ENCODE measurements around the gene APCDD1. TPM values are rescaled to one million over a fixed set of nuclear protein-coding genes. Genes with fewer than 3 reads are reported as not detected.

The APCDD1 gene
- total RNA-seq, 2 donors from 2014 or later: 41.0 to 126 TPM

DNA sequence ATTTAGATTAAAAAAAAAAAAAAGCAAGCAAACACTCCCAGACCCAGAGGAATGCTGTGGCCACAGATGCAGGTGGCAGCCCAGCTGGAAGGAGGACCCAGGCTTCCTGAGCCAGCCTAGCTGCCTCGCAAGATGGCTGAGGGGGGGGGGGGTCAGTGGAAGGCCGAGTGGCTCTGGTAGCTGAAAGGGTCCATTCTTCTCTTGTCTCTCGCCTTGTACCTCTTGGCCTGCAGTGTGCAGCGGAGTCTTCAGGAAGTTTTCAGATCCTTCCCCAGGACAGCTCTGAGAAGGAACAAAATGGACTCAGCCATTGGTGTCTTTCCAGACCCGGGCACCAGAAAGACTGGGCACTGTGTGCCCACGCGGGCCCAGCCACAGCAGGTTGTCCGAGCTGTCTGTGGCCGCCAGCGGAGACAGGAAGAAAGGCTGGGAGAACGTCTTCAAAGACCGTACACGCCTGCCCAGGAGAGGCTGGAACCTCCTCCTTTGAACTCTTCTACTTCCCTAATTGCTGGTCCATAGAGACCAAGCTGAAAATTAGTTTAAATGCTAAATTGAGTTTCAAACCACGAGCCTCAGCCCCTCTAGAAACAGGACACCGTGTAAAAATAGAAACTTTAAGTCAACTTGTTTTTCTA lies 21.3 kb downstream of the APCDD1 start:
- no peaks in the 10 kb centered on the region for H3K27me3 ChIP-seq (replicated peaks; ENCODE audit: insufficient read depth)
- H3K4me3 ChIP-seq: no peak overlapping the region
- no peak for TF ChIP-seq POLR2AphosphoS5 (IDR thresholded peaks at IDR 0.05)
- TF ChIP-seq, protein P1, sequence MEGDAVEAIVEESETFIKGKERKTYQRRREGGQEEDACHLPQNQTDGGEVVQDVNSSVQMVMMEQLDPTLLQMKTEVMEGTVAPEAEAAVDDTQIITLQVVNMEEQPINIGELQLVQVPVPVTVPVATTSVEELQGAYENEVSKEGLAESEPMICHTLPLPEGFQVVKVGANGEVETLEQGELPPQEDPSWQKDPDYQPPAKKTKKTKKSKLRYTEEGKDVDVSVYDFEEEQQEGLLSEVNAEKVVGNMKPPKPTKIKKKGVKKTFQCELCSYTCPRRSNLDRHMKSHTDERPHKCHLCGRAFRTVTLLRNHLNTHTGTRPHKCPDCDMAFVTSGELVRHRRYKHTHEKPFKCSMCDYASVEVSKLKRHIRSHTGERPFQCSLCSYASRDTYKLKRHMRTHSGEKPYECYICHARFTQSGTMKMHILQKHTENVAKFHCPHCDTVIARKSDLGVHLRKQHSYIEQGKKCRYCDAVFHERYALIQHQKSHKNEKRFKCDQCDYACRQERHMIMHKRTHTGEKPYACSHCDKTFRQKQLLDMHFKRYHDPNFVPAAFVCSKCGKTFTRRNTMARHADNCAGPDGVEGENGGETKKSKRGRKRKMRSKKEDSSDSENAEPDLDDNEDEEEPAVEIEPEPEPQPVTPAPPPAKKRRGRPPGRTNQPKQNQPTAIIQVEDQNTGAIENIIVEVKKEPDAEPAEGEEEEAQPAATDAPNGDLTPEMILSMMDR (IDR thresholded peaks at IDR 0.05): no peak
- TF ChIP-seq POLR2A (IDR thresholded peaks at IDR 0.05): no peak
- H3K9me3 ChIP-seq: no peaks in the 10 kb centered on the region
- no peaks in the 10 kb centered on the region for H3K4me1 ChIP-seq (replicated peaks)
- intact Hi-C loops (cut with DNase I): no loop called here
- 45% methylated on average over 15 of the region's 15 CpGs for WGBS
- H3K36me3 ChIP-seq: no peaks in the 10 kb centered on the region
- peak overlapping the region; percentile 44 to 70 for H3K27ac ChIP-seq
- DNase-seq (ENCODE audit: low spot score): no peak

DNA sequence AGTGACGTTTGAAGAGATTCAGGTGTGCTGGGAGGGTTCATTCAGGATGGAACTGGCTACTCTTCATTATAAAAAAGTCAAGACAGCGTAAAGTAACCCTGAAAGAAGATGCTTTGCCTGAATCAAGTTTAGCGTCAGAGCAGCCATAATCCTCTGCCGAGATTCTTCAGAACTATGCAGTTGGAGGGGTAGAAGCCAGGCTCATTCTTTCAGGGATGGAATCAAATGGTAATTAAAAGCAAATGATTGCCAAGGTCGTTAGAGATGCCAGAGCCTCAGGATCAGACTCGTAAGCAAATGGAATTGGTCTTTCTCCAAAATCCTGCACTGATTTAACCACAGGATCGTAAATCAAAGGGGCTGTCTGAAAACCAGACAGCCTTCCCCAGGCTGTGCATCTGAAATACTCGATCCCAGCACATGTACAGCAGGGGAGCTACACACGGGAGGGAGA lies 21.9 kb downstream of the APCDD1 start:
- peak overlapping the region; percentile 44 to 70 for H3K27ac ChIP-seq
- H3K4me1 ChIP-seq (replicated peaks): no peaks in the 10 kb centered on the region
- no peak overlapping the region for H3K4me3 ChIP-seq
- peak; percentile 21 for DNase-seq (ENCODE audit: low spot score)
- H3K36me3 ChIP-seq: no peaks in the 10 kb centered on the region
- intact Hi-C loops (cut with DNase I): no loop called here
- TF ChIP-seq POLR2AphosphoS5 (IDR thresholded peaks at IDR 0.05): peak; percentile 57
- no peak for TF ChIP-seq POLR2A (IDR thresholded peaks at IDR 0.05)
- TF ChIP-seq, protein P1 (IDR thresholded peaks at IDR 0.05): no peak
- WGBS: 9% methylated on average over 9 of the region's 9 CpGs
- H3K27me3 ChIP-seq (replicated peaks; ENCODE audit: insufficient read depth): no peaks in the 10 kb centered on the region
- no peaks in the 10 kb centered on the region for H3K9me3 ChIP-seq

- no peaks in the 10 kb centered on the region for H3K9me3 ChIP-seq
- 61% methylated on average over 3 of the region's 3 CpGs for WGBS
- intact Hi-C loops (cut with DNase I): no loop called here
- no peaks in the 10 kb centered on the region for H3K4me1 ChIP-seq (replicated peaks)
- H3K27ac ChIP-seq: no peak overlapping the region
- TF ChIP-seq, protein P1 (IDR thresholded peaks at IDR 0.05): no peak
- no peak for TF ChIP-seq POLR2A (IDR thresholded peaks at IDR 0.05)
- no peak for TF ChIP-seq POLR2AphosphoS5 (IDR thresholded peaks at IDR 0.05)
- H3K36me3 ChIP-seq: no peaks in the 10 kb centered on the region
- no peaks in the 10 kb centered on the region for H3K27me3 ChIP-seq (replicated peaks; ENCODE audit: insufficient read depth)
- DNase-seq (ENCODE audit: low spot score): no peak
- no peak overlapping the region for H3K4me3 ChIP-seq
Measured at GRCh38 chr18:10477121-10477862, 22.9 kb downstream of the APCDD1 start.

GRCh38 chr18:10477863-10478260 lies 23.4 kb downstream of the APCDD1 start:
- H3K36me3 ChIP-seq: no peaks in the 10 kb centered on the region
- 82% methylated on average over 2 of the region's 2 CpGs for WGBS
- no peak overlapping the region for H3K27ac ChIP-seq
- DNase-seq (ENCODE audit: low spot score): no peak
- TF ChIP-seq, protein P1 (IDR thresholded peaks at IDR 0.05): no peak
- no peak for TF ChIP-seq POLR2A (IDR thresholded peaks at IDR 0.05)
- no peak for TF ChIP-seq POLR2AphosphoS5 (IDR thresholded peaks at IDR 0.05)
- intact Hi-C loops (cut with DNase I): no loop called here
- no peaks in the 10 kb centered on the region for H3K27me3 ChIP-seq (replicated peaks; ENCODE audit: insufficient read depth)
- H3K4me3 ChIP-seq: no peak overlapping the region
- H3K9me3 ChIP-seq: no peaks in the 10 kb centered on the region
- H3K4me1 ChIP-seq (replicated peaks): no peaks in the 10 kb centered on the region
